GM10266 (cell line): ENCODE measurements around the gene ANAPC2.

ENCODE experiments used
- DNase-seq: peaks from one replicate; pipeline ENCODE4 v3.0.0; 2012; ENCODE audit errors: extremely low spot score
- CTCF ChIP-seq: IDR thresholded peaks from 2 replicates; pipeline ENCODE4 v1.5.1; 2012; ENCODE audit warnings: mild to moderate bottlenecking, low read depth; ENCODE audit not compliant: control insufficient read depth, insufficient read depth; ENCODE audit errors: missing control alignments

The ANAPC2 gene

GRCh38 chr9:137141050-137141810 lies 47.1 kb downstream of the ANAPC2 start:
- DNase-seq = no peak
- no peak for TF ChIP-seq CTCF

GRCh38 chr9:137140151-137141012 lies 48.0 kb downstream of the ANAPC2 start:
- no peak for DNase-seq
- TF ChIP-seq CTCF = no peak

GRCh38 chr9:137139468-137140150 lies 48.8 kb downstream of the ANAPC2 start:
- DNase-seq = no peak
- TF ChIP-seq CTCF = no peak

- DNase-seq = peak; percentile 64
- TF ChIP-seq CTCF = no peak
Measured at GRCh38 chr9:137138722-137139467, 49.5 kb downstream of the ANAPC2 start, which contains the start of gene GRIN1. Gene GRIN1 (plus strand): TSS chr9:137139154. CDS start chr9:137139487, 333 bp downstream.

GRCh38 chr9:137138058-137138721 lies 50.2 kb downstream of the ANAPC2 start:
- no peak for DNase-seq
- no peak for TF ChIP-seq CTCF

GRCh38 chr9:137136881-137137607 lies 51.3 kb downstream of the ANAPC2 start:
- no peak for TF ChIP-seq CTCF
- DNase-seq = no peak
